Epithelial cell of esophagus (primary cell): Measurements from ENCODE around the gene ADGRF1.
A peak's percentile ranks its signal among the peaks of the same experiment; 100 is the strongest.

Experiments
- DNase-seq: peaks from one replicate; pipeline ENCODE4 v3.0.0; 2010; ENCODE audit warnings: low read depth
- H3K4me3 ChIP-seq: 2 replicates; pipeline ENCODE4 v1.5.1; 2011; ENCODE audit warnings: mild to moderate bottlenecking, low read length, control low read depth
- TF ChIP-seq, protein P1 (sequence below): IDR thresholded peaks from 2 replicates; pipeline ENCODE4 v1.5.1; 2011; ENCODE audit warnings: low read depth, mild to moderate bottlenecking, low read length, control low read depth, inconsistent platforms; ENCODE audit not compliant: insufficient read depth; ENCODE audit errors: missing control alignments

ADGRF1 gene

DNA sequence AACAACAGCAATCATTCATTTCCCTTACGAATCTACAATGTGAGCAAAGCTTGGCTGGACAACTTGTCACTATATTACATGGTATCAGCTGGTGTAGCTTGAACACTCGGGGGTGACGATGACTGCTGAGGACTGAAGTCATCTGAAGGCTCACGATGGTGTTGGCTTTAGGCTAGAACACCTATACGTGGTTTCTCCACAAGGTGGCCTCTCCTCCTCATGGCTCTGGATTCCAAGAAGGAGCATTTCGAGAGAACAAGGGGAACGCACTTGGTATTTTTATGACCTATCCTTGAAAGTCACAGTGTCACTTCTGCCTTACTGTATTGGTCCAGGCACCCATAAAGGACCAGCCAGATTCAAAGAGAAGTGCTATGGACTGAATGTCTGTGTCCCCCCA, 37.5 kb upstream of the ADGRF1 start:
- H3K4me3 ChIP-seq, result no peak overlapping the region
- DNase-seq, result no peak
- TF ChIP-seq, protein P1, sequence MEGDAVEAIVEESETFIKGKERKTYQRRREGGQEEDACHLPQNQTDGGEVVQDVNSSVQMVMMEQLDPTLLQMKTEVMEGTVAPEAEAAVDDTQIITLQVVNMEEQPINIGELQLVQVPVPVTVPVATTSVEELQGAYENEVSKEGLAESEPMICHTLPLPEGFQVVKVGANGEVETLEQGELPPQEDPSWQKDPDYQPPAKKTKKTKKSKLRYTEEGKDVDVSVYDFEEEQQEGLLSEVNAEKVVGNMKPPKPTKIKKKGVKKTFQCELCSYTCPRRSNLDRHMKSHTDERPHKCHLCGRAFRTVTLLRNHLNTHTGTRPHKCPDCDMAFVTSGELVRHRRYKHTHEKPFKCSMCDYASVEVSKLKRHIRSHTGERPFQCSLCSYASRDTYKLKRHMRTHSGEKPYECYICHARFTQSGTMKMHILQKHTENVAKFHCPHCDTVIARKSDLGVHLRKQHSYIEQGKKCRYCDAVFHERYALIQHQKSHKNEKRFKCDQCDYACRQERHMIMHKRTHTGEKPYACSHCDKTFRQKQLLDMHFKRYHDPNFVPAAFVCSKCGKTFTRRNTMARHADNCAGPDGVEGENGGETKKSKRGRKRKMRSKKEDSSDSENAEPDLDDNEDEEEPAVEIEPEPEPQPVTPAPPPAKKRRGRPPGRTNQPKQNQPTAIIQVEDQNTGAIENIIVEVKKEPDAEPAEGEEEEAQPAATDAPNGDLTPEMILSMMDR, result no peak

DNA sequence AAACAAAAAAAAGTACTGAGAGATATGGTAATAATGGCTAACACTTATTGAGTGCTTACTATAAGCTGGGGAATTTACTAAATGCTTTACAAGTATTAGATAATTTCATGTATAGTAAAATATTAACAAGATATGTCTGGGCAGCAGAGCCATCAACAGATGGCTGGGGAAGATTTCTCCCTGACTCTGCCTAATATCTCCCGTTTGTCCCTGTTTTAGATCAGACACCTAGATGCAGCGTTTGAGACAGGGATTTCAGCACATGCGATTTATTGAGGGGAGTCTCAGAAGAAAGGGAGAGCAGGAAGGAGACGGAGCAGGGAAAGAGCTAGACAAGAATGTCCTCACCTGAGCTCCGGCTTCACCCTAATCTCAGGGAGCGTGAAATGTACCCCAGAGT, 36.9 kb upstream of the ADGRF1 start:
- no peak for DNase-seq
- TF ChIP-seq, protein P1, result no peak
- H3K4me3 ChIP-seq, result no peak overlapping the region

DNA sequence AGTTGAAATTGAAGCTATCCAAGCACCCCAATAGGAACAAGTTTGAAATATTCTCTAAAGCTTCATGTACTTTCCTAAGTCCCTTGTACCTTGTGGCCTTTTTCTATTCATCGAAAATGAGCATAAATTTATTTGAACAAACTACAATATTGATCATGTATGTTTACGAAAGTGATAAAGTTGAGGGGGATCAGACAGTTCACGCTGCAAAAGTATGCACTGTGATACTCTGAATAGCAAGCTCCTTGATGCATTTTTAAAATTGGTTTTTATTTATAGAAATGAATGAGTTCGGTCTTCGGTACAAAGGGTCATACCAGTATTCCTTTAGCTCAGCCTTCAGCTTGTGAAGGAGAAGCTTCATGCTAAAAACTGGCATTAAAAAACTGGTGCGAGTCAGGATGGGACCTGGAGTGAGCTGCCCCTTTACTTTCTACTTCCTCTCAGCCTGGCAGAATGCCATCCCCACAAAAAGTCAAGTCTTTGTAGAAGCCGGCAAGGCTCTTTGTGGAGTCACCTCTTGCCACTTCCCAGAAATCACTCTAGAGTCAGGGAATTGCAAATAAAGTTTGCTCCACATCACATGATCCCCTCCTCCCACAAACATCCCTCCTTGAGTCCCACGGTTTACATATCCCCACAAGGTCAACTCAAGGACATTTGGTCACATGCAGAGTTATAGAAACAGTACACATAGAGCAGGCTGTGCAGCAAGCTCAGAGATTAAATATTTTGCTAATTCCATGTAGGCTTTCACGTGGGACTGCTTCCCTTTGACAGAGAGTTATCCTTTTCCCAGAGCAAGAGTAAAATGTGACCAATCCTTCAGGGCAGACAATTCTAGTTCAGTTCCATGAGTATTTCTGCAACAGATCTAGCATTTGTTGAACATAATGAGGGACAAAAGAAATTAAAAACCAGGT, 34.6 kb upstream of the ADGRF1 start:
- H3K4me3 ChIP-seq, result no peak overlapping the region
- TF ChIP-seq, protein P1, result no peak
- no peak for DNase-seq

- TF ChIP-seq, protein P1, result no peak
- H3K4me3 ChIP-seq, result no peak overlapping the region
- peak; percentile 87 for DNase-seq
These were observed 33.7 kb upstream of the ADGRF1 start for GRCh38 chr6:47075741-47076421.

DNA sequence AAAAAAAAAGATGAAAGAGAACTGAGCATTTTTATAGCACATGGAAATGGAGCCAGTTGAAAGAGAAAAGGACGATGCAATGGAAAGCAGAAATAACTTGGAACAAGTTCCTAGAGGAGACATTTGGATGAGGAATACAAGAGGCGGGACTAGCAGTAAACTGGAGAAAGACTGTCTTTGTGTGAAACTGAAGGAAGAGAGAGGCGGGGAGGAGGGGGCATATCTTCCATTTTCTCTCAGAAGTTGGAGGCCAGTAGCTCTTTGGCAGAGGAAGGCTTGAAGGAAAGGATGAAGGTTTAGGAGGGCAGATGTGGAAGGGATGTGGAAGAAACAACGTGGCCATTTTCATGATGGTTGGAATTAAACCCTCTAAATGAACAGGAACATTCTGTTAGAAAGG, 33.0 kb upstream of the ADGRF1 start:
- H3K4me3 ChIP-seq, result no peak overlapping the region
- no peak for DNase-seq
- TF ChIP-seq, protein P1, result no peak

DNA sequence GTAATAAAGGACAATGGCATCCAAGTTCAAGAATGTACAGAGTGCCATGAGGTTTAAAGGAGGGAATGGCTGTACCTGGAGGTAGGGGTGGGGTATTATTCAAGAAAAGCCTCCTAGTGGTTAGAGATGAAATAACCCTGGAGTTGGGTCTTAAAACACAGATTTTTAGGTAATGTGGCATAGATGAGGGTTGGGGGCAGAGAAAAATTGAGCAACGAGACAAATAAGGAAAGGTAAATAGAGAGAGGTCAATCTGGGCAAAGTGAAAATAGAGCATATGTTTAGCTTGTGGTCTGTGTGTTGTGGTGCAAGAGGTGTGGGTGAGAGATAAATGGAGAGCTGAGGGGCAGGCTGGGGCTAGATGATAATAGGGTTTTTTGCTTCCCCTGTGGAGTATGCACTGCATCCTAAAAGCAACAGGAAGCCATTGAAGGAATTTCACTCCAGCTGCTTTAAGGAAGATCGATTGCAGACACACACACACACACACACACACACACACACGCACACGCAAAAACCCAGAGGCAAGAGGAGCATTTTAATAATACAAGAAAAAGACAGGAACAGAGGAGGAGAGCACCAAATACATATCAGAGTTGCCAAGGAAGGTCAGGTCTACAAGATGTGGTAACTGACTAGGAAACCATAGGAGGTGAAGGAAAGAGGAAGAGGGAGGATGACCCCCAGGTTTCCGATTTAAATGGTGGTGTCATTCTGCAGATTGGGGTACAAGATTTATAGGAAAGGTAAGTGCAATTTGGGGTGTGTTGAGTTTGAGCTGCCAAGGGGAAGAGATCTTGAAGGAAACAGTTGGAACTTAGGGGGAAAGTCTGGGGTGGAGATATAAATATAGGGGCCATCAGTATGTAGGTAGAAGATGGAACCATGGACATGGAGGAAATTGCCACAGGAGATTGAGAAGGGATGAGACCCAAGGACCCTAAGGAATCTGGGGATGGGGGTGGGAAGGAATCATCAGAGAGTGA, 31.3 kb upstream of the ADGRF1 start:
- no peak for DNase-seq
- no peak overlapping the region for H3K4me3 ChIP-seq
- TF ChIP-seq, protein P1, result peak; percentile 4
